Amniotic epithelial cell (primary cell): ENCODE results near the gene TMPRSS2.

Experiments used
- DNase-seq: peaks from one replicate; pipeline ENCODE4 v3.0.0-alpha.2; 2010; ENCODE audit warnings: low read depth

Gene TMPRSS2

DNA sequence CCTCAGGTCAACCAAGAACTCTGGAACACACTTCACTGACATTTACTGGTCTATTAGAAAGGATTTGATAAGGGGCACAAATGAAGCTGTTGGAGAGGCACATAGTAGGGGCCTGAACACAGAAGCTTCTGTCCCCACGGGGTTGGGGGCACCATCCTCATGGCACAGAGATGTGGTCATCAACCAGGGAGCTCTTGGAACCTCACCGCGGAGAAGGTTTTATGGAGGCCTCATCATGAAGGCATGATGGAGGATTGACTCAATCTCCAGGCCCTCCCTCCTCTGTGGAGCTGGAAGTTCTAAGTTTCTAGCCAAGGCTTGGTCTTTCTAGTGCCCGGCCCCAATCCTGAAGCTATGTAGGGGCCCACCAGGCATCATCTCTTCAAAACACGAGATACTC, 58.3 kb downstream of the TMPRSS2 start:
- no peak for DNase-seq

DNA sequence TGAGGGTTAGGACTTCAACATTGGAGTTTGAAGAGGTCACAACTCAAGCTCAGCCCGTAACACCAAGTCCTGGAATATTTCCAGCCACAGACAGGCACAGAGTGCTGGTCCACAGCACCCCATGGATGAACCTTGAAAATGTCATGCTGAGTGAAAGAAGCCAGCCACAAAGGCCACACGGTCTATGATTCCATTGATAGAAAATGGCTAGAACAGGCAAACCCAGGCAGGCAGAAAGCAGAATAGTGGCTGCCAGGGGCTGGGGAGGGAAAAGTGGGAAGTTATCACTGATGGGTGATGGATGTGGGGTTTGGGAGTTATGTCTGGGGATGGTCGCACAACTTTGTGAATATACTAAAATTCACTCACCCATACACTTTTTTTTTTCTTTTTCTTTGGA, 60.6 kb downstream of the TMPRSS2 start:
- DNase-seq = no peak

- DNase-seq = peak; percentile 70
These were observed 61.4 kb downstream of the TMPRSS2 start for GRCh38 chr21:41446586-41446985.

DNA sequence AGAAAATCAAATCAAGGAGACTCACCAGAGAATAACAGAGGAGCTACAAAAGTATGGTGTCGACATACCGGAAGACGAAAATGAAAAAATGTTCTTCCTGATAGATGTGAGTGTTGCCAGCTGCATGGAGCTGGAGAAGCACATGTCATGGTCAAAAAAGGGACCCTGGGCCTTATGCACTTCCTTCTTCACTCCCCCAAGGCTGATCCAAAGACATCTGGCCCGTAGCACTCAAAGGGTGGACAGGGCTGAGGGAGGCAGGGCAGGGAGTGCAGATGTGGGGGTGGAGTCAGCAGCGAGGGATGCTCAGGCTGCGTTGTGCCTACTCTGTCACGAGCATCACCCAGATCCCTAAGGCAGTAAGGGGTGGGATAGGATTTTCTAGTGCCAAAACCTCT, 62.5 kb downstream of the TMPRSS2 start:
- no peak for DNase-seq

GRCh38 chr21:41444703-41445464, 63.1 kb downstream of the TMPRSS2 start:
- no peak for DNase-seq

DNA sequence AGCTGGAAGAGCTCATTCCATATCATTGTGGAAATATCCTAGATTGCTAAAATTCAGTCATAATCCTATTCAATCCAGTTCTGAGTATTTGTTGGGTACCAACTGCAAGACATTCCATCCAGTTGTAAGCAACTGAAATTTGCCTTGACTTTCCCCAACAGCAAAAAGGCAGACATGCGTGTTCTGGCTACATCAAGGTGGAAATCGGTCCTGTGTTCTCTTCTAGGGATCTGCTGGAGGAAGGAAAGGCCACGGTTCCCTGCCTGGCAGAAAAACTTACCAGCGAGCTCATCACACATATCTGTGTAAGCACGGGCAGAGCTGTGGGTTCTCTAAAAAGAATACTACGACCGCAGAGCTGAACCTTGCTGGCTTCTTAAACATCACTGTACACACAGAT, 64.4 kb downstream of the TMPRSS2 start:
- DNase-seq = no peak

DNA sequence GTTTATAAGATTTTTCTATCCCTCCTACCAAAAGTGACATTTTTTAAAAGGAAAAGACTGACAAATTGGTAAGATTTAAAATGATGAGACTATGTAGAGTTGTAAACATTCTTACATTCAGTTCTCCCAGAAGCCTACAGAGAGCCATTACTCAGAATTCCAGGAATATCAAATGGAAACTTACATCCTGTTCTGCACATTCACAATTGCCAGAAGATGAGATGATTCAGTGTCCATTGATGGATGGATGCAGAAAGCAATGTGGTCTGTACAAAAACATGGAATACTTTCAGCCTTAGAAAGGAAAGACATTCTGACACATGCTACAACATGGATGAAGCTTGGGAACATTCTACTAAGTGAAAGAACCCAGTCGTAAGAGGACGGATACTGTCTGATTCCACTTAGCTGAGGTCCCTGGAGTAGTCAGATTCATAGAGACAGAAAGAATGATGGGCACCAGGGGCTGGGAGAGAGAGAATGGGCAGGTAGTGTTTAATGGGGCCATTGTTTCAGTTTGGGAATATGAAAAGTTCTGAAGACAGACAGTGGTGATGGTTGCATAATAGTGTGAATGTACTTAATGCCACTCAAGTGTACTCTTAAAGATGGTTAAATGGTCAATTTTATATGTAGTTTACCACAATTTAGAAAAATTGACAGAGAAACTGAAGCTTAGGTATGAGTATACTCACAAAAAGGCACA, 65.3 kb downstream of the TMPRSS2 start:
- DNase-seq = peak; percentile 66

DNA sequence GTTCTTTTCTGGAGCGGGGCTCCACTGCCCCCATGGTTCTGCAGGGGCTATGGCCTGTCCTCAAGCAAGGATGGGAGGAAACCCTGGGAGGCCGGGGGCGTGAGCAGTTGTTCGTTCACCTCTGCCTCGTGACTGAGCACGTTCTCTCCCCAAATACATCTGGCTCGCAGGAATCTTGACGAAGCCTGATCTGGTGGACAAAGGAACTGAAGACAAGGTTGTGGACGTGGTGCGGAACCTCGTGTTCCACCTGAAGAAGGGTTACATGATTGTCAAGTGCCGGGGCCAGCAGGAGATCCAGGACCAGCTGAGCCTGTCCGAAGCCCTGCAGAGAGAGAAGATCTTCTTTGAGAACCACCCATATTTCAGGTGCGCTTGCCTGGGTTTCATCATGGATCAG, 66.4 kb downstream of the TMPRSS2 start:
- no peak for DNase-seq

GRCh38 chr21:41439248-41439647, 68.7 kb downstream of the TMPRSS2 start:
- DNase-seq = no peak

DNA sequence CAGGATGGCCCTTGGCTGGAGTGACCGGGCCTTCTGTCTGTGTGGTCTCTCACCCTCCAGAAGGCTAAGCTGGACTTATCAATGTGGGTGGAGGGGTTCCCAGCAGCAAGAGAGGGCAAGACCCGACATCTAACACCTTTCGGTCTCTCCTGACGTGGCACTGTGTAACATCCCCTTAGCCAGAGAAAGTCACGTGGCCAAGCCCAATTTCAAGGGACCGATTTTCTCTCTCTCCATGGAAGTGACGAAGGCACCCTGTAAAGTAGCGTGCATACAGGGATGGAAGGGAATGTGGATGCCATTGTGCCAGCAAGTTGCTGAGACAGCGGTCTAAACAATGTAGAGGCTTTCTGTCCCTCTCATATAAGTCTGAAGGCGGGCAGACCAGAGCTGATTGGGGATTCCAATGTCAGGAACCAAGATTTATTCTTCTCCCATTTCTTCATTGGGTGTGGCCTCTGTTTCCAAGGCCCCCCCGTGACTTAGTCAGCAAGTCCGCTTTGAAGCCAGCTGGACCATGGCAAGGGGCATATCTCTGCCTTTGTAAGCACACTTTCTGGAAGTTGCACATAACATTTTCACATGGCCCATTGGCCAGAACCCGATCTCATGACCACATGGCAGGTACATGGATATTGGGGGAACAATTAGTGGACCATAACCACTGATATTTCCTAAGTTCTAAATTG, 69.4 kb downstream of the TMPRSS2 start:
- DNase-seq = no peak

DNA sequence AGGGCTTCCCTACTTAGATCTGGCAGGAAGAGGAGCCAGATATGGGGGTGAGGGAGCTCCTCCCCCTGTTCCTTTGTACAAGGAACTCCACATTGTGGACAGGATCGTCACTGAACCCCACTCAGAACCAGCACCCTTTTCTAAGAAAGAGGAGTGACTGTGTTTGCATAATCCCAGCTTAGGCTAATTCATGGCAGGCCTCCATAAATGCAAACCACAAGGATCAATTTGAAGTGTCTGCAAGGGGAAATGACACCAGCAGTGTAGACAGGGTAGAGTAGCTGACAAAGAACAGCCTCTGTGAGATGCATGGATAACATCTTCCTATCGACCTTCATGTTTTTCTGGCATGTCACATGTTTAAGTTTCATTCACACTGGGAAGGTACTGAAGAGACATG, 70.2 kb downstream of the TMPRSS2 start:
- peak; percentile 16 for DNase-seq

GRCh38 chr21:41435706-41436105, 72.3 kb downstream of the TMPRSS2 start:
- DNase-seq = no peak

- DNase-seq = no peak
These were observed 74.4 kb downstream of the TMPRSS2 start for GRCh38 chr21:41433566-41433965.

DNA sequence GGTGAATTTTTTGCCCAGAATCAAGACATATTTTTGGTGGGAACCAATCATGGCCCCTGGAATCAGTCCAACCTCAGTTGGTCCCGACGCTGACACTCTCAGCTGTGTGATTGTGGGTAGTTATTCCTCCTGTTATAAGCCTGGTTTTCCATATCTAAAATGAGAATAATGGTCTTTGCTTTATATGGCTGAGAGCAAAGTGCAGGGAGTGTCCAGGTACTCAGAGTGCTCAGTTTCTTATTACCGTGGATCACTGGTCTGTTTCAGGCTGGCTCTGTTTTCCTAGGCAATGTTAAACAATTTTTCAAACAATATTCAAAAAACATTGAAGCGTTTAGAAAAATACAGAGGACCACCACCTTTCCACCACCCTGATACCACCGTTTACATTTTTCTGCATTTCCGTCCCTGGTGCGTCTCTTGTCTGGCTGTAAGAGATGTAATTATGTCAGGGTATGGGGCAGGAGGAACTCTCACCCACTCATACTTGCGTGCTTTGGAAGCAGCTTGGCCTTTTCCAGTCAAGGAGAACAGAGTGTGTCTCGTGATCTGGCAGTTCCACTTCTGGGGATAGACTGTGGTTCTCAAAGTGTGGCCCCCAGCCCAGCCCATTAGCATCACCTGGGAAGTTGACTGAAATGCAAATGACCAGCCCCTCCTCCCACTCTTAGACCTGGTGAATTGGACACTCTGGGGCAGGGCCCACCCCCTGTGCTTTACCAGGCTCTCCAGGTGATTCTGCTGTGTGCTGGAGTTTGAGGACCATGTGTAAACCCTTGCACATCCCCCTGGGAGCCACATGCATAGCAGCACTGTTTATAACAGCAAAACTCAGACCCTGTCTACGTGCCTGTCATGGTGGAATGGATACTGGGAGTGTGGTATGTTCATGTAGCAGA, 75.1 kb downstream of the TMPRSS2 start:
- DNase-seq = no peak

GRCh38 chr21:41431788-41432548, 76.0 kb downstream of the TMPRSS2 start:
- DNase-seq = no peak

GRCh38 chr21:41429925-41430491, 78.0 kb downstream of the TMPRSS2 start:
- DNase-seq = no peak

DNA sequence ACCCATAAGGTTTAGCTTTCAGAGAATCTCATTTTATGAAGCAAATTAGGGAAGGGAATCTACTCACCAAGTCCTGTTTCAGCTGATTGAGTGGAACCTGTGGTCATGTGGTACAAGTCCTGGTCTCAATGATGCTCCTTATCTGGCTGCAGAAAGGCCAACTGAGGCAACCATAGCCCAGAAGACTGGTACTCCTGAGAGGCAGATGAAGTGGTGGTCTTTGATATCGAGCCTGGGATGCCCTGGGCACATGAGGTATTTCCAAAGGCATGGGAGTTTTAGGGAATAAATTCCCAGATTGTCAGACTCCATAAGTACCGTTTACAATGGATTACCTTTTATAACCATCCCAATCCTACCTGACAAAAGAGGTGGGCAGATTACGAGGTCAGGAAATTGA, 78.7 kb downstream of the TMPRSS2 start:
- DNase-seq = no peak

- DNase-seq = no peak
These were observed 79.1 kb downstream of the TMPRSS2 start for GRCh38 chr21:41428847-41429246.

GRCh38 chr21:41428311-41428710, 79.6 kb downstream of the TMPRSS2 start:
- no peak for DNase-seq

- DNase-seq = no peak
These were observed 80.4 kb downstream of the TMPRSS2 start for GRCh38 chr21:41427556-41427955.
